HG02588 (cell line): ENCODE measurements around the gene FZD7.

Source experiments
- ATAC-seq: cut with Tn5 transposase; IDR thresholded peaks from one replicate; pipeline ENCODE4 v1.9.1; 2021; ENCODE audit warnings: mild to moderate bottlenecking, moderate library complexity; ENCODE audit not compliant: unreplicated experiment

FZD7 gene

GRCh38 chr2:202035941-202036372 is 2.3 kb downstream of the FZD7 start:
- no peak for ATAC-seq

- no peak for ATAC-seq
Measured at GRCh38 chr2:202036601-202037037, 3.0 kb downstream of the FZD7 start.

DNA sequence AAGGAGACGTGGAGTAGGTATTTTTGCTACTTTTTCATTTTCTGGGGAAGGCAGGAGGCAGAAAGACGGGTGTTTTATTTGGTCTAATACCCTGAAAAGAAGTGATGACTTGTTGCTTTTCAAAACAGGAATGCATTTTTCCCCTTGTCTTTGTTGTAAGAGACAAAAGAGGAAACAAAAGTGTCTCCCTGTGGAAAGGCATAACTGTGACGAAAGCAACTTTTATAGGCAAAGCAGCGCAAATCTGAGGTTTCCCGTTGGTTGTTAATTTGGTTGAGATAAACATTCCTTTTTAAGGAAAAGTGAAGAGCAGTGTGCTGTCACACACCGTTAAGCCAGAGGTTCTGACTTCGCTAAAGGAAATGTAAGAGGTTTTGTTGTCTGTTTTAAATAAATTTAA is 3.4 kb downstream of the FZD7 start:
- no peak for ATAC-seq

DNA sequence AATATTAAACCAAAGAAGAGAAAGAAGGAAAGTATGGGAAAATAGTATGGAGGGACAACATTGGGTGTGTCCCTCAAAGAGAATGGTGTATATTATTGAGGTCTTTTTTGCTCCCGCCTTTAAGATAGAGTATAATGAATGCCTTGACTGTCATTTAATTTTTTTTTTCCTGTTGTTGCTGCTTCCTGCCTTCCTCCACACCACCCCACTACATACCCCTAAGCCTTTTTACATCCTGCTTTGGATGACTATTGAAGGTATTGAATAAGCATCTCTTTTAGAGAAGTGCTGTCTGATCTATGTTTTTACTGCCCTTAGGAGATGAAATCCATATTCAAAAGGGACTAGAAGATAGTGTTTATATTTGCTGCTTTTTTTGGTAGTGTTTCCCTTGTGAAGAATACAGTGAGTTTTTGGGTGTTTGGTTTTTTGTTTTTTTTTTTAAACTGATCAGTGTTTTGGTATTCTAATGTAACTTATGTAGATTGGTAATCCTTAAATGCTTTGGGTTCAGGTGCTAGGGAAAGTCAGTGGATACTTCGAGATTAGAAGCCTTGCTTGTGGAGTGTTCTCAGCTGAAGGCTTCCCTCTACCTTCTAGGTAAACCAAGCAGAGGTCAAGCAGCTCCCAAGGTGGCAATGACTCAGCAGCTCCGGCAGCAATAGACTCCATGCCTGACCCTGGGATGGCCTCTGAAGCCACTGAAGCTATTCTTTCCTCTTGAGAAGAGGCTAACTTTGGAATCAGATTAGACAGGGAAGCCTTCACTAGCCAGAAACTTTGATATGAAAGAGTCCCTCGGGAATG is 5.0 kb downstream of the FZD7 start:
- ATAC-seq = no peak

DNA sequence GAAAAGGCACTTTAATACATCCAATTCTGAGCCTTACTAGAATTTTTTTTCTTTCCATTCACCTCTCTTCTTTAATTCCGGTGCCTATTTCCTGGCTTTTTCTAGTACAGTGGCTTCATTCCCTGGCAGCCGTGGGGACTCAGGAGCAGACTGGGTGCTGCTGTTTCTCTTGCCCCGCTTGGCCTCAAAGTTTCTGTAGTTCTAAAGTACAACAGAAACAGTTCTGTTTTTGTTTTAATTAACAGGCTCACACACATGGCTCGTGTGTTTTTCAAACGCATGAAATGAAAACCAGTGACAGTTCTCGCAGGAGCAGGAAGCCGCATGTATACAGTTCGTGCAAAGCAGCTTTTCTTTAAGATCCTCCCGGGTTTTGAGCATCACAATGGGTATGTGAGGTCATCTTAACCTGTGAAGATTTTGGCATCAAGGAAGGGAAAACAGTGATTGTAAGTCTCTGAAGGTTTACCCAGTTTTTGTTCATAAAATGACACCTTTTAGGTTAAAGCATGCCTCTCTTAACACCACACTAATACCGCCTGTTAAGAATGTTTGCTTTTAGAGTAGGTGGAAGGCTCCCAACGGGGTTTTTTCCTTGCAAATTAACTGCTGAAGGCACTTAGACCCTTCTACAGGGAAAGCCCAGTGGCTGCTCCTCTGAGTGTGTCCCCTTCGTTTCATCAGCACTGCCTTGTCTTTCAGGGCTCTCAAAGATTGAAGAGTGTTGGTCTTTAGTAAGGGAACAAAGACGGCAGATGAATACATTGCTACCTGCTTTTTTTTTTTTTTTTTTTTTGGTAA is 5.8 kb downstream of the FZD7 start:
- ATAC-seq = no peak

DNA sequence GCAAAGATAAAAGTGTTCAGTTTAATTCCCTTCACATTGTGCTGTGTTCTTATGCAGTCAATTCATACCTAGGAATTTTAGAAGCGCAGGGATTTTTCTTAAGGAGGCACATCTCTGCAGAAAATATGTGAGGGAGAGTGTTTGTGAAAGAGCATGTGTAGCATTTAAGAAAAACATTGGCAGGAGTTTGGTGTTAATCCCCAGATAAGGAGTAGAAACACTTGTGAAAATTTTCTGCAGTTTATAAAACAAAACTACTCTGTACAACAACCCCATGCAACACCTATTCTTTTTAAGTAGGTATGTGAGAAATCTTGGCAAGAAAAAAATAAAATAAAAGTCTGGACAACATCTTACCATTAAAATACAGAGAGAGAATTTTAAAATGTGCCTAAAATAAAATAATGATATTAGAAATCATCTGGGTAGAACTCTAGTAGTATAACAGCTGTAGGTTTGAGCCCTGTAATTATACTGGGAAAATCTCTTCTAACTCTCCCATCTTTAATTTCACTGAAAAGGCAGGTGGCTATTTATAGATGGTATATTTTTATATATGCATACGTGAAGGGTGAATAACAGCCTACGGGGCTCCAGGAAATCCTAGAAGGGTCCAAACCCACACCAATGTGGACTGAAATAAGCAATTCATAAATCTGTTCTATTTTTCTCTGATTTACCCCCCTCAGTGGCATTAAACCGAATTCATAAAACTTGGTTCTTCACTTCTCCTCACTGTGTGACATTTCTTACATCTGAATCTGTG is 6.6 kb downstream of the FZD7 start:
- ATAC-seq = no peak

DNA sequence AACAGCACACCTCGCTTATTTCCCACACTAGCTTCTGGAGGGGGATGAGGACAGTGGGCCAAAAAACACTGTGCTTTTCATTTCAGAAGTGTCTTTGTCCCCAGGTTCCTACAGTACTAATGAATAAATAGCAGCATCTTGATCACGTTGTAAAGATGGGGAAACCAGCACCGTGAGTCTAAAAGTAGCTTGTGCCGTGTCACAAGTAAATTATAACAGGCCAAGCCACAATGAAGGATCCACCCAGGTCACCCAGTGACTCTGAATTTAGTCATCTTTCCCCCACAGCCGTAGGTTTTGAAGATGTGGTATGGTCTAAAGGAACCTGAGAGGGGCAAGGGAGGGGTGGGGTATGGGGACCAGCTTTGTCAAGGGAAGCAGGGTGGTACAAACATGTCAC is 8.8 kb downstream of the FZD7 start:
- no peak for ATAC-seq

- no peak for ATAC-seq
Measured at GRCh38 chr2:202043475-202043874, 9.8 kb downstream of the FZD7 start.

DNA sequence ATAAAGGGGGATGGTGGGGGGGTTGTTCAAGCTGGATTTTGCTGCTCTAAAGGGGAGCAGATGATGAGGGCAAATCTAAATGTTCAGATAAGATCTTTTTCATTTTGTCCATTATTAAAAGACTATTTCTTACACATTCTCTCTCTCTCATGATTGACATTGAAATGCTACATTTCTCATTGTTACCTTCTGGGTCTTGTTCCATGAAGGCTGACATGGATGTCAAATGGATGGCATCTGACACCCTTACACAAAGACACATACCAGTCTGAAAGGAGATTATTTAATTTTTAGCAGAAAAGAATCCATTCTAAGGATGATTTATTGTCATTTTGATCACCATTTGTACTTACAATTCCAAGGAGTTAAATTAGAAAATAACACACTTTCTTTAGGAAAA is 11.1 kb downstream of the FZD7 start:
- no peak for ATAC-seq

GRCh38 chr2:202046572-202046971 is 12.9 kb downstream of the FZD7 start:
- ATAC-seq = no peak

GRCh38 chr2:202049092-202049728 is 15.6 kb downstream of the FZD7 start:
- ATAC-seq = no peak

DNA sequence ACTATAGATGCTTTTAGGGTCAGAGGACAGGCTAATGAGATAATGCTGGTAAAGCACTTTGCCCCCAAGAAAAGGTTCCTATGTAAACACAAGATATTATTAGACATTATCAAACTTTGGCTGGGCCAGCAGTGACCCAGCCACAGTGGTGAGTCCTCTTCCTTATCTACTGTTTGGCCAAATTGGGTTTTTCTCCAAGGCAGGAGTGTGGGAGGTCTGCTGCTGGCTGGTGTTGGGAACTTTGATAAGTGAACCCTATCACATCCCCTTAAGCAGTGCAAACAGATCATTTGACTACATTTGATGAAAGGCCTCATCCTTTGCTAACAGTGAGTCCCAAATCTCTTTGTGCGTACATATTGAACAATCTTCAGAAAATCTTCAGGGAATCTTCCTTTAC is 16.2 kb downstream of the FZD7 start:
- ATAC-seq = no peak

- no peak for ATAC-seq
Measured at GRCh38 chr2:202050652-202051051, 17.0 kb downstream of the FZD7 start.

DNA sequence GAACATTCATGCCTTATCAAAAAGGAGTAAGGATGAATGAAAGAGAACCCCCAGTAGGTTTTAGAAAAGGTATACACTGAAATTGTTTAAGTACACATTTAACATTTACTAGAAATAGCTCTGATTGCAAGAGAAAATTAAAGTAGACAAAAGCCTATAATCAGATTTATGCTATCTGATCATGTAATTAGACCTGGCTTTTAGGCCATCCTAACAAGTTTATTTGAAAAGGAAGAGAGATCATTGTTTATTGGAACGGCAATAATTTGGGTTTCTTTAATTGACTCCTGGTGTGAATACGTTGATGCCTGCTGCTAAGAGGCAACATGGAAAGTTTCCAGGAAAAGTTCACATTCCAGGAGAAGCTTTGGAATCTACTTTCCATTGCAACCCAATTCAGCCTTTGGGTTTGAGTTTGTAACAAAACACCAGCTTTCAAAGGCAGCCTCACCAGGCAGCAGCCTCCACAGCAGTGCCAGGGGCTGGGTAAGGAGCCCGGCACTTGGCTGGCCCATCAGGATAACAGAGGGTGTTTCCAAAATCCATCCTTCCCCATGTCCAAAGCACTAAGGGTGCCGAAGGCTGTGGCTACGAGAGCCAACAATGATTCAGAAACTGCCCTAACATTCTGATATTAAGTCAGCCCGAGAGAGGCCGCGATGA is 18.0 kb downstream of the FZD7 start:
- ATAC-seq = no peak

- ATAC-seq = no peak
Measured at GRCh38 chr2:202052235-202052634, 18.6 kb downstream of the FZD7 start.

DNA sequence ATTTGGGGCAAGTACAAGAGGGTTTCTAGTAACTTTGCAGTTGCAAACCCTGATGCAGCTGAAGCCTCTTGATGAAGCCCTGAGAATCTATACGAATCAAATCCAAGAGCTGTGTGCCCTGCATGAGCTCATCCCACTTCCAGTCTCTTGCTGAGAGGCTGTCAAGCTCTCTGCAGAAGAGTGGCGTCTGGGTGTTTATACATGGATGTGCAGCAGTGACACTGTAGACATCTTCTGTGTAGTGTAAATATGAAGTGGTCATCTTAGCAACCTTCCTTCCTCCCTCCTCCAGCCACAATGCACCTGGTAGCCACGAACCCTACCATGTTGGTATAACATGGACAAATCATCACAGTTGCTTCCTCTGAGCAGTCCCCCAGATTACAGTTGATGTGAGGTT is 21.0 kb downstream of the FZD7 start:
- ATAC-seq = no peak

DNA sequence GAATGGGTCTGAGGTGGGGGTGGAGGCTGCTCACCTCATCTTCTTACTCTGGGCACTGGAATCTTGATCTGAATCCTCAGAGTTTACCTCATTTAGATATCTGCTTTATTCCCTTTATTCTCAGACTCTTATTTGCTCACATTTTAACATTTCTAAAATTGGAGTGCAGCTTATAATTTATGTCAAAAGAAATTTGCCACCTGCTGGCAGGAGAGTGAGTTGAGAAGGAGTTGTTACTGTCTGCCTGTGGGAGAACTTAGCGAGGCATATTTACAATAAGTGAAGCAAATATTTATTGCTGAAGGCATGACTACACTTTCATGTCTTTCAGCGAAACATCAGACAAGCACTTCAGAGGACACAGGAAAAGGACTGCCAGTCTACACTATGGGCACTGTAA is 23.0 kb downstream of the FZD7 start:
- ATAC-seq = no peak

DNA sequence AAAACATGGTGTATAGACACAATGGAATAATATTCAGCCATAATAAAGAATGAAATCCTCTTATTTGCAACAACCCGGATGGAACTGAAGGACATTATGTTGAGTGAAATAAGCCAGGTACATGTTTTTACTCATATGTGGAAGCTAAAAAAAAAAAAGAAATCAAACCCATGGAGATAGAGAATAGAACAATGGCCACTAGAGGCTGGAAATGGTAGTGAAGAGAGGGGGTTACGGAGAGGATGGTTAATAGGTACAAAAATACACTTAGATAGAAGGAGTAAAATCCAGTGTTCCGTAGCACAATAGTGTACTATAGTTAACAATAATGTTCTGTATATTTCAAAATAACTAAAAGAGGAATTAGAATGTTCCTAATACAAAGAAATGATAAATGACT is 26.6 kb downstream of the FZD7 start:
- no peak for ATAC-seq

- ATAC-seq = no peak
Measured at GRCh38 chr2:202061695-202062094, 28.0 kb downstream of the FZD7 start.

DNA sequence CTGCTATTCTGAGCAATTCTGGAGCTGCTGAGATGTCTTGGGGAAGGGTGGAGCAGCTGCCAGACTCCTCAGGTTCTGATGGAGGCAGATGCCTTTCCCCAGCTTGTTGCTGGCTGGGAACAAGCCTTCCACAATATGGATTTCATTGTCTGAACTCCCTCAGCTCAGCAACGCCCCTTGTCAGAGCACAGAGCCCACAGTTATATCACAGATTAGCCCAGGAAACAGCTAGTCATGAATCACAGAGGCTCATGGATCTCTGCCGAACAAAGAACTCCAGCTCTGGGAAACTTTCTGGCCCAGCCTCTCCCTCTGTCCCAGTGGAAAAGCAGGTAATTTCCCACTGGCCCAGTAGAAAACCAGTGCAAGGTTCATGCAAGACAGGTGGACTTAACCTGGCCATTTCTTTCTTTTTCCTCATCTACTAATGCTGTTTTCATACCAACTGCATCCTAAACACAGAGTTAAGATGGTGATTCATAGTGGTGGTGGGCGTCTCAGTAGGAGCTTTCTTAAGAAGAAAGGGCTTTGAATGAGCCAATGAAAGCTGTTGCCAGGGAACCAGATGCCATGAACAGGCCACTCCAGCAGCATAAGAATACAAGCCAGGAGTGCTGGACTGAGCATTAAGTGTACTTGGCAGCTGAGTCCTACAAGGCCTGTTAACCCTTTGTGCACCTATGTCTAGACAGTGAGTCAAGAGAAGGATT is 30.7 kb downstream of the FZD7 start:
- no peak for ATAC-seq
